ENCODE data around the gene WNT3A.

GRCh38 chr1:228079013-228079412, 72.2 kb downstream of the WNT3A start:
- TF ChIP-seq POLR2AphosphoS5 (IDR thresholded peaks at IDR 0.05) (no peak), POLR2A (IDR thresholded peaks at IDR 0.05) (no peak)

Data from spleen (tissue), 3 donors.